Measurements from ENCODE around the gene PMEL.

- TF ChIP-seq CTCF (IDR thresholded peaks at IDR 0.05): peak; percentile 90
- no peak for TF ChIP-seq CHD2 (IDR thresholded peaks at IDR 0.05; ENCODE audit: low read length, partially characterized antibody)
- TF ChIP-seq SMC3 (IDR thresholded peaks at IDR 0.05; ENCODE audit: low read depth, low read length): peak; percentile 76
- no peak for TF ChIP-seq REST (IDR thresholded peaks at IDR 0.05; ENCODE audit: low read depth, low read length)
Measured at GRCh38 chr12:55940065-55940732, 25.6 kb downstream of the PMEL start.

All from SK-N-SH (cell line).